ENCODE measurements around the gene CLCN7.
"Not testable (repeated sequence)": the region's sequence is repeated elsewhere in the genome, so short reads cannot be mapped to it uniquely, and the experiment has no call there.

Gene CLCN7

GRCh38 chr16:1445518-1446203, 29.2 kb downstream of the CLCN7 start:
- no peak for DNase-seq (ENCODE audit: low read depth in 4 of 4, low spot score in 1 of 4)

DNA sequence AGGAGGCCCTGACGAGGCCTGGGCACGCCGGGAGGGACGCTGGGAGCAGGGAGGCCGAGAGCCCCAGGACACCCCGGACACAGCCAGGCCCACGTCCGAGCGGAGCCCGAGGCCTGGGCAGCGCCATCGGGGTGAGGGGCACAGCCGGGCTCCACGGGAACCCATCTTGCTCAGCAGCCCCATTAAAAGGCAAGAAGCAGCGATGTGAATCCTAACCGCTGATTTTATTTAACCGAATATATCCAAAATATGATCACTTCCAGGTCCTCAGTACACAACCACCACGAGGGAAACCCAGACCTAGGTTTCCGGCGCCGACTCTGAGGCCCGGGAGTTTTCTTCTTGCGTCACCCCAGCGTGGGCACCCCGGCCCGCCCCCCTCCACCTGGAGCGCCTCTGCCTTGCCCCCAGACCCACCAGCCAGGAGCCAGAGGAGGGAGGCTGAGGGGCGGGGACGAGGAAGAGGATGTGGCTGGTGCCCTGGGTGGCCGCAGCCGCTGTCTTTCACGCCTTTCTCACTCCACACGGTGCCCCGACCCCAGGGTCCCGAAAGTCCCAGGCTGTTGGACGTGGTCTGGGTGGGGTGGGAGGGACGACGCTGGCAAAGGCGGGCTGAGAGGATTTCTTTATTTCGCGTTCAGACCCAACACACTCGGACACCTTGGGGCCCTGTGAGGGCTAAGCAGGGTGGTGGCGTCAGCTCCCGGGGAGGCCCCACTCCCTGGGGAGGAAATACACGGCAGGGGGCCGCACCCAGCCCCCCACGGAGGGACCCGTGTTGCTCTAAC, 29.9 kb downstream of the CLCN7 start:
- no peak for DNase-seq (ENCODE audit: low read depth in 4 of 4, low spot score in 1 of 4)

- no peak for DNase-seq (ENCODE audit: low read depth in 4 of 4, low spot score in 1 of 4)
These were observed 30.7 kb downstream of the CLCN7 start, which contains the start of gene CCDC154 for GRCh38 chr16:1443980-1444729. Gene CCDC154, minus strand, starts transcription at chr16:1444556. Its CDS starts 234 bp downstream, at chr16:1444322.

- no peak for DNase-seq (ENCODE audit: low read depth in 4 of 4, low spot score in 1 of 4)
These were observed 31.3 kb downstream of the CLCN7 start for GRCh38 chr16:1443403-1443973.

- no peak for DNase-seq (ENCODE audit: low read depth in 4 of 4, low spot score in 1 of 4)
These were observed 32.1 kb downstream of the CLCN7 start for GRCh38 chr16:1442697-1443096.

DNA sequence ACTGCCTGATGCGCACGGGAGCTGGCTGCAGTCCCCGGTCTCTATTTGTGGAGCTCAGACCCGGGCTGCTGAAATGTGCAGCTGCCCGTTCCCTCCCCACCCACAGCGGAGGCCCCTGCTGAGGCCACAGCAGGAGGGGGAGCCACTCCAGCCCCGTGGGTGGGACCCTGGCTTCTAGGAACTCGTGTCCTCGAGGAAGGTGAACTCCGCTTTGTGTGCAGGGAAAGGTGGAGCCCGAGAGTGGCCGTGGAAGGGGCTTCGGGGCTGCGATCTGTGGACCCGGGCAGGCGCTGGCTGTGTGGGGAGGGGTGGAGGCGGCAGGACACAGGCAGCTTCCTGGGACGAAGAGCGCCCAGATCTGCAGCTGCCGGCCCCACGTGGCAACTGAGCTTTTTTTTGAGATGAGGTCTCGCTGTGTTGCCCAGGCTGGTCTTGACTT, 33.4 kb downstream of the CLCN7 start:
- DNase-seq (ENCODE audit: low read depth in 4 of 4, low spot score in 1 of 4) = no peak

DNA sequence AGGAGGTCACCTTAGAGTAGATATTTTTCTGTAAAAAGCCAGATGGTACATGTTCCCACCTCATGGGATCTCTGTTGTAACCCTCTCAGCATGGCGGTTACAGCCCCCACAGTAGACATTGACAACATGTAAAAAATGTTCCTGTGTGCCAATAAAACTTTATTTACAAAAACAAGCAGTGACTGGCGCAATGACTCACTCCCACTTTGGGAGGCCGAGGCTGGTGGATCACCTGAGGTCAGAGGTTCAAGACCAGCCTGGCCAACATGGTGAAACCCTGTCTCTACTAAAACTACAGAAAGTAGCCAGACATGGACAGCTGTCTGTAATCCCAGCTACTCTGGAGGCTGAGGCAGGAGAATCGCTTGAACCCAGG, 35.1 kb downstream of the CLCN7 start:
- not testable (repeated sequence) for DNase-seq (ENCODE audit: low read depth in 4 of 4, low spot score in 1 of 4)

DNA sequence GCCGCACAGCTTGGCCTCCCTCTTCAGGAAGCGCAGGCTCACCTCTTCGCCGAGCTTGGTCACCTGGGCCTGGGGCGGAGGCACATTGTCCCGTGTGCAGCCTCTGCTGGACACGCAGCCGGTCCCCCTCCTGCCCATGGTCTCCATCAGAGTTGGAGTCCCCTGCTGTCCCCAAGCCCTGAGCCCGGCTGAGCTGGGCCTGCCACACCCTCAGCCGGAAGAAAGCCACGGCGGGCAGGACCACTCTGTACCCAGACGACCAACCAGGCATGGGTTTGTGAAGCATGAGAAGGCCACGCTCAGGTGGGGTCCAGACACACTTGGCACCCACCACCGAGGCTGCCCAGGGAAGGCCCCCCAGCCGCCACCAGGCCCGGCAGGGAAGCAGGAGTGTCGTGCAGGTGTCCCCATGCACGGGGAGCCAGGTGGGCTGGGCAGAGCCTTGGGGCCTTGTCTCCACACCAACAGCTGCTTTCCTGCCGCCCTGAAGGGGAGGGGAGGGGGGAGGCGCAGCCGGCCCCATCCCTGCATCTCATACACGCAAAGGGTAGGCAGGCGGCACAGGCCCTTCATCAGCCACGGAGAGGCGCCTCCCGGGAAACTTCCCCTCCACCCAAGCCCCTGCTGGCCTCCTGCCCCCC, 35.6 kb downstream of the CLCN7 start:
- DNase-seq (ENCODE audit: low read depth in 4 of 4, low spot score in 1 of 4) = no peak

- no peak for DNase-seq (ENCODE audit: low read depth in 4 of 4, low spot score in 1 of 4)
These were observed 36.4 kb downstream of the CLCN7 start for GRCh38 chr16:1438229-1439057.

- DNase-seq (ENCODE audit: low read depth in 4 of 4, low spot score in 1 of 4) = no peak
These were observed 37.2 kb downstream of the CLCN7 start for GRCh38 chr16:1437606-1438005.

- DNase-seq (ENCODE audit: low read depth in 4 of 4, low spot score in 1 of 4) = no peak
These were observed 38.0 kb downstream of the CLCN7 start for GRCh38 chr16:1436731-1437355.

GRCh38 chr16:1435921-1436697, 38.7 kb downstream of the CLCN7 start:
- no peak for DNase-seq (ENCODE audit: low read depth in 4 of 4, low spot score in 1 of 4)

- DNase-seq (ENCODE audit: low read depth in 4 of 4, low spot score in 1 of 4) = no peak
These were observed 39.9 kb downstream of the CLCN7 start for GRCh38 chr16:1434644-1435592.

GRCh38 chr16:1433756-1434155, 41.1 kb downstream of the CLCN7 start:
- no peak for DNase-seq (ENCODE audit: low read depth in 4 of 4, low spot score in 1 of 4)

DNA sequence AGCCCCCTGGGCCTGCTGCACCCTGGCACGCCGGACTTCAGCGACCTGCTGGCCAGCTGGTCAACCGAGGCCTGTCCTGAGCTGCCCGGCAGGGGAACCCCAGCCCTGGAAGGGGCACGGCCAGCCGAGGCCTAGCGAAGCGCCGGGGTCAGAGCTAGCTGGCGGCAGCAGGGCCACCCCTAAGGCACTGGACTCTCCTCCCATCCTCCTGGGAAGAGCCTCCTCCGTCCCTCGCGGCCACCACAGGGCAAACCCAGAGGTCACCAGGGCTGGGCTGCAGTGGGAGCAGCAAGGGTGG, 41.6 kb downstream of the CLCN7 start:
- DNase-seq (ENCODE audit: low read depth in 4 of 4, low spot score in 1 of 4) = no peak

DNA sequence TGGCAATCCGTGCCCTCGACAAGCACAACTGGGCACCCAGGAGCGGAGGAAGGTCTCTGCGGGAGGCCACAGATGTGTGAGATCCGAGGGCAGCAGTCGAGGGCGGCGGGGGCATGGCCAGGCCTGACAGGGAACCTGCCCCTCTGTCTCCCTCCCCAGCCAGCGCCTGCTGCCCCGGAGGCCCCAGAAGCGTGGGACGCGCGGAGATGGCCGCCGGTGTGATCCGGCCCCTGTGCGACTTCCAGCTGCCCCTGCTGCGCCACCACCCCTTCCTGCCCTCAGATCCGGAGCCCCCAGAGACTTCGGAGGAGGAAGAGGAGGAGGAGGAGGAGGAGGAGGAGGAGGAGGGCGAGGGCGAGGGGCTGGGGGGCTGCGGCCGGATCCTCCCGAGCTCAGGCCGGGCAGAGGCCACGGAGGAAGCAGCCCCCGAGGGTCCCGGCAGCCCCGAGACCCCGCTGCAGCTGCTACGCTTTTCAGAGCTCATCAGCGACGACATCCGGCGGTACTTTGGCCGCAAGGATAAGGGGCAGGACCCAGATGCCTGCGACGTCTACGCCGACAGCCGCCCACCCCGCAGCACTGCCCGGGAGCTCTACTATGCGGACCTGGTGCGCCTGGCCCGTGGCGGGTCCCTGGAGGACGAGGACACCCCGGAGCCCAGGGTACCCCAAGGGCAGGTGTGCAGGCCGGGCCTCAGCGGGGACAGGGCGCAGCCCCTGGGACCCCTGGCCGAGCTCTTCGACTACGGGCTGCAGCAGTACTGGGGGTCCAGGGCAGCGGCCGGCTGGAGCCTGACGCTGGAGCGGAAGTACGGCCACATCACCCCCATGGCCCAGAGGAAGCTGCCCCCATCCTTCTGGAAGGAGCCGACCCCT, 42.2 kb downstream of the CLCN7 start:
- DNase-seq (ENCODE audit: low read depth in 4 of 4, low spot score in 1 of 4) = no peak
